H9 (cell line): ENCODE data around the gene AFAP1. TPM values are rescaled to one million over a fixed set of nuclear protein-coding genes. Genes with fewer than 3 reads are reported as not detected.

Source experiments
- DNase-seq: peaks from one replicate; pipeline ENCODE4 v3.0.0-alpha.2; 2017
- H2AFZ ChIP-seq: one replicate; pipeline ENCODE4 v1.6.1; 2013; ENCODE audit warnings: mild to moderate bottlenecking, low read length, control low read depth, moderate library complexity
- H2AK5ac ChIP-seq: 2 replicates; pipeline ENCODE4 v1.6.1; 2013; ENCODE audit warnings: low read length, control low read depth, mixed read lengths; ENCODE audit not compliant: insufficient read length
- H2BK120ac ChIP-seq: one replicate; pipeline ENCODE4 v1.6.1; 2013; ENCODE audit warnings: low read depth, mild to moderate bottlenecking, low read length, control low read depth, inconsistent platforms; ENCODE audit not compliant: poor library complexity, severe bottlenecking
- H2BK12ac ChIP-seq: 2 replicates; pipeline ENCODE4 v1.6.1; 2013; ENCODE audit warnings: low read length, control low read depth, mixed read lengths, low read depth; ENCODE audit not compliant: insufficient read length
- H2BK15ac ChIP-seq: 2 replicates; pipeline ENCODE4 v1.6.1; 2013; ENCODE audit warnings: low read depth, low read length, control low read depth
- H2BK20ac ChIP-seq: one replicate; pipeline ENCODE4 v1.6.1; 2013; ENCODE audit warnings: low read depth, mild to moderate bottlenecking, low read length, control low read depth, inconsistent platforms; ENCODE audit not compliant: poor library complexity, severe bottlenecking
- H2BK5ac ChIP-seq: 2 replicates; pipeline ENCODE4 v1.6.1; 2013; ENCODE audit warnings: low read length, control low read depth, mixed read lengths; ENCODE audit not compliant: insufficient read length
- H3K14ac ChIP-seq: 2 replicates; pipeline ENCODE4 v1.6.1; 2013; ENCODE audit warnings: low read length, control low read depth; ENCODE audit not compliant: insufficient read depth
- H3K18ac ChIP-seq: 2 replicates; pipeline ENCODE4 v1.6.1; 2013; ENCODE audit warnings: low read depth, mild to moderate bottlenecking, mixed read lengths, low read length, control low read depth; ENCODE audit not compliant: insufficient read length
- H3K23ac ChIP-seq: 2 replicates; pipeline ENCODE4 v1.6.1; 2013; ENCODE audit warnings: low read length, control low read depth, mixed read lengths, low read depth; ENCODE audit not compliant: insufficient read length
- H3K23me2 ChIP-seq: 2 replicates; pipeline ENCODE4 v1.6.1; 2013; ENCODE audit warnings: low read depth, mild to moderate bottlenecking, mixed read lengths, low read length, control low read depth; ENCODE audit not compliant: insufficient read length, poor library complexity, severe bottlenecking
- H3K27ac ChIP-seq: 2 replicates; pipeline ENCODE4 v1.5.1; 2013; ENCODE audit warnings: low read length, control low read depth, mixed read lengths, low read depth; ENCODE audit not compliant: insufficient read length
- H3K27me3 ChIP-seq: 2 replicates; pipeline ENCODE4 v1.6.1; 2013; ENCODE audit warnings: low read length, control low read depth, inconsistent platforms; ENCODE audit not compliant: insufficient read depth
- H3K4ac ChIP-seq: 2 replicates; pipeline ENCODE4 v1.6.1; 2013; ENCODE audit warnings: low read depth, mild to moderate bottlenecking, control low read depth, inconsistent platforms, low read length, moderate library complexity
- H3K4me1 ChIP-seq: 2 replicates; pipeline ENCODE4 v1.6.1; 2013; ENCODE audit warnings: low read length, control low read depth, inconsistent platforms; ENCODE audit not compliant: insufficient read depth
- H3K4me2 ChIP-seq: 2 replicates; pipeline ENCODE4 v1.6.1; 2013; ENCODE audit warnings: low read length, control low read depth, mixed read lengths; ENCODE audit not compliant: insufficient read length, insufficient read depth
- H3K56ac ChIP-seq: 2 replicates; pipeline ENCODE4 v1.6.1; 2013; ENCODE audit warnings: low read depth, mild to moderate bottlenecking, mixed read lengths, low read length, control low read depth; ENCODE audit not compliant: insufficient read length
- H3K79me1 ChIP-seq: 2 replicates; pipeline ENCODE4 v1.6.1; 2013; ENCODE audit warnings: low read depth, mild to moderate bottlenecking, moderate library complexity, low read length, control low read depth, inconsistent platforms; ENCODE audit not compliant: insufficient read depth, poor library complexity, severe bottlenecking
- H3K79me2 ChIP-seq: 2 replicates; pipeline ENCODE4 v1.6.1; 2013; ENCODE audit warnings: low read length, control low read depth, inconsistent platforms; ENCODE audit not compliant: insufficient read depth
- H3K9ac ChIP-seq: 2 replicates; pipeline ENCODE4 v1.6.1; 2013; ENCODE audit warnings: low read length, control low read depth, mixed read lengths; ENCODE audit not compliant: insufficient read length; ENCODE audit errors: extremely low read depth
- H3K9me3 ChIP-seq: one replicate; pipeline ENCODE4 v1.6.1; 2013; ENCODE audit warnings: low read depth, low read length, inconsistent platforms; ENCODE audit not compliant: control insufficient read depth
- H3T11ph ChIP-seq: one replicate; pipeline ENCODE4 v1.6.1; 2013; ENCODE audit warnings: mild to moderate bottlenecking, low read length, control low read depth, inconsistent platforms
- H4K20me1 ChIP-seq: one replicate; pipeline ENCODE4 v1.6.1; 2013; ENCODE audit not compliant: control insufficient read depth, insufficient read length, insufficient read depth
- H4K5ac ChIP-seq: 2 replicates; pipeline ENCODE4 v1.6.1; 2013; ENCODE audit warnings: low read depth, mild to moderate bottlenecking, mixed read lengths, low read length, control low read depth; ENCODE audit not compliant: insufficient read length
- H4K8ac ChIP-seq: replicated peaks from 2 replicates; pipeline ENCODE4 v1.6.1; 2013; ENCODE audit warnings: low read length, control low read depth, mixed read lengths, low read depth; ENCODE audit not compliant: insufficient read length
- H4K91ac ChIP-seq: 2 replicates; pipeline ENCODE4 v1.6.1; 2013; ENCODE audit warnings: low read depth, mild to moderate bottlenecking, moderate library complexity, mixed read lengths, low read length, control low read depth; ENCODE audit not compliant: insufficient read length
- H3K27ac Mint-ChIP-seq, 3 experiments: 2 replicates in 2 of 3; 3 replicates in 1 of 3; pipeline ENCODE4 v1.8.0; 2020 to 2021; ENCODE audit warnings: mixed read lengths in 3 of 3, mild to moderate bottlenecking in 1 of 3, moderate library complexity in 1 of 3
- H3K27me3 Mint-ChIP-seq: 2 replicates; pipeline ENCODE4 v1.8.0; 2021; ENCODE audit warnings: low read depth, mild to moderate bottlenecking, moderate library complexity, mixed read lengths
- H3K36me3 Mint-ChIP-seq, 3 experiments: 2 replicates in 2 of 3; 3 replicates in 1 of 3; pipeline ENCODE4 v1.8.0; 2020 to 2021; ENCODE audit warnings: low read depth in 3 of 3, mixed read lengths in 3 of 3; ENCODE audit not compliant: insufficient read depth in 1 of 3
- H3K4me1 Mint-ChIP-seq, 2 experiments: 2 replicates each; pipeline ENCODE4 v1.8.0; 2020; ENCODE audit warnings: mixed read lengths in 2 of 2
- H3K4me3 Mint-ChIP-seq, 2 experiments: 2 replicates in 1 of 2; 3 replicates in 1 of 2; pipeline ENCODE4 v1.8.0; 2020 to 2021; ENCODE audit warnings: mild to moderate bottlenecking in 2 of 2, mixed read lengths in 2 of 2, moderate library complexity in 1 of 2
- H3K9me3 Mint-ChIP-seq, 2 experiments: 2 replicates in 1 of 2; 3 replicates in 1 of 2; pipeline ENCODE4 v1.8.0; 2020; ENCODE audit warnings: mild to moderate bottlenecking in 2 of 2, mixed read lengths in 2 of 2, moderate library complexity in 1 of 2
- WGBS: extraction: QIAGEN DNeasy Blood & Tissue Kit; methylation state at CpG from one replicate; pipeline ENCODE4 v1.1.7; 2013; ENCODE audit warnings: missing lambda C conversion rate, low lambda C conversion rate, mixed read lengths; ENCODE audit not compliant: insufficient read length; ENCODE audit errors: extremely low coverage; 5-methylcytosine and 5-hydroxymethylcytosine counted together
- total RNA-seq: library from RNA; stranded (reverse); gene quantifications from 2 replicates; pipeline ENCODE4 v1.2.1, GENCODE V29; 2021
- TF ChIP-seq, protein P1 (sequence below): fragments of 200-600 bp; sonication (generic); conservative IDR thresholded peaks from 3 replicates; pipeline ENCODE4 v1.8.0; 2021; ENCODE audit warnings: antibody characterized with exemption, mild to moderate bottlenecking

Gene AFAP1
- total RNA-seq, 1 experiment from 2014 or later, result 6.5 TPM

DNA sequence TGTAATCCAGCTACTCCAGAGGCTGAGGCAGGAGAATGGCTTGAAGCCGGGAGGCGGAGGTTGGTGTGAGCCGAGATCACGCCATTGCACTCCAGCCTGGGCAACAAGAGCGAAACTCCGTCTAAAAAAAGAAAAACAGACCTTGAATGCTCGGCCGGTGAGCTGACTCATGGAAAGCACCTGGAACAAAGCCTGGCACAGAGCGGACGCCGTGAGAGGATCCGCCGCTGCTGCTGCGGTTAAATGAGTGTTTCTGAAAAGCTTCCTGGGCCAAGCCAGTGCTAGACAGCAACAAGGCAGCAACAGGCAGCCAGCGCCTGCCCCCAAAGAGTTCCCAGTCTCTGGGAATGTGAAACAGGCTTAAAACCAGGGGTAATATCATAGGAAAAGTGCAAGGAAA lies 186.4 kb downstream of the AFAP1 start:
- Histone ChIP-seq H4K8ac (no peak overlapping the region), H2BK20ac (no peak overlapping the region), H2BK15ac (no peak overlapping the region), H3K4ac (no peak overlapping the region), H2AK5ac (no peak overlapping the region), H3K23ac (no peak overlapping the region), H2BK5ac (no peak overlapping the region), H3K9ac (no peak overlapping the region), H3K27ac (no peak overlapping the region), H3K18ac (no peak overlapping the region), H3K23me2 (no peaks in the 10 kb centered on the region), H4K91ac (no peak overlapping the region), H3K56ac (no peak overlapping the region), H4K20me1 (no peaks in the 10 kb centered on the region), H2BK120ac (no peak overlapping the region), H2AFZ (no peak overlapping the region), H3T11ph (no peak overlapping the region), H3K27me3 (no peaks in the 10 kb centered on the region), H2BK12ac (no peak overlapping the region), H3K79me1 (no peaks in the 10 kb centered on the region), H3K4me2 (no peak overlapping the region), H3K79me2 (no peaks in the 10 kb centered on the region), H3K9me3 (no peaks in the 10 kb centered on the region), H3K14ac (no peak overlapping the region), H4K5ac (no peak overlapping the region), H3K4me1 (no peaks in the 10 kb centered on the region)
- Mint-ChIP-seq H3K36me3 (no peaks in the 10 kb centered on the region), H3K4me1 (peaks cover 3 to 7% of the 10 kb centered on the region in 2 experiments; a peak in 2 of 4 replicates), H3K27me3 (peaks cover 39% of the 10 kb centered on the region), H3K4me3 (no peak overlapping the region), H3K27ac (no peak overlapping the region), H3K9me3 (no peaks in the 10 kb centered on the region; a peak in 1 of 5 replicates)
- no CpG with 5 or more reads among the region's 15 CpGs for WGBS
- no peak for DNase-seq
- TF ChIP-seq, protein P1, sequence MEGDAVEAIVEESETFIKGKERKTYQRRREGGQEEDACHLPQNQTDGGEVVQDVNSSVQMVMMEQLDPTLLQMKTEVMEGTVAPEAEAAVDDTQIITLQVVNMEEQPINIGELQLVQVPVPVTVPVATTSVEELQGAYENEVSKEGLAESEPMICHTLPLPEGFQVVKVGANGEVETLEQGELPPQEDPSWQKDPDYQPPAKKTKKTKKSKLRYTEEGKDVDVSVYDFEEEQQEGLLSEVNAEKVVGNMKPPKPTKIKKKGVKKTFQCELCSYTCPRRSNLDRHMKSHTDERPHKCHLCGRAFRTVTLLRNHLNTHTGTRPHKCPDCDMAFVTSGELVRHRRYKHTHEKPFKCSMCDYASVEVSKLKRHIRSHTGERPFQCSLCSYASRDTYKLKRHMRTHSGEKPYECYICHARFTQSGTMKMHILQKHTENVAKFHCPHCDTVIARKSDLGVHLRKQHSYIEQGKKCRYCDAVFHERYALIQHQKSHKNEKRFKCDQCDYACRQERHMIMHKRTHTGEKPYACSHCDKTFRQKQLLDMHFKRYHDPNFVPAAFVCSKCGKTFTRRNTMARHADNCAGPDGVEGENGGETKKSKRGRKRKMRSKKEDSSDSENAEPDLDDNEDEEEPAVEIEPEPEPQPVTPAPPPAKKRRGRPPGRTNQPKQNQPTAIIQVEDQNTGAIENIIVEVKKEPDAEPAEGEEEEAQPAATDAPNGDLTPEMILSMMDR, result no peak
